HG02678 (cell line): ENCODE results near the gene STARD5.

ENCODE experiments used
- ATAC-seq: cut with Tn5 transposase; IDR thresholded peaks from one replicate; pipeline ENCODE4 v1.9.1; 2021; ENCODE audit warnings: mild to moderate bottlenecking, moderate library complexity; ENCODE audit not compliant: unreplicated experiment

STARD5 gene

GRCh38 chr15:81275711-81276392 lies 48.1 kb downstream of the STARD5 start:
- no peak for ATAC-seq

DNA sequence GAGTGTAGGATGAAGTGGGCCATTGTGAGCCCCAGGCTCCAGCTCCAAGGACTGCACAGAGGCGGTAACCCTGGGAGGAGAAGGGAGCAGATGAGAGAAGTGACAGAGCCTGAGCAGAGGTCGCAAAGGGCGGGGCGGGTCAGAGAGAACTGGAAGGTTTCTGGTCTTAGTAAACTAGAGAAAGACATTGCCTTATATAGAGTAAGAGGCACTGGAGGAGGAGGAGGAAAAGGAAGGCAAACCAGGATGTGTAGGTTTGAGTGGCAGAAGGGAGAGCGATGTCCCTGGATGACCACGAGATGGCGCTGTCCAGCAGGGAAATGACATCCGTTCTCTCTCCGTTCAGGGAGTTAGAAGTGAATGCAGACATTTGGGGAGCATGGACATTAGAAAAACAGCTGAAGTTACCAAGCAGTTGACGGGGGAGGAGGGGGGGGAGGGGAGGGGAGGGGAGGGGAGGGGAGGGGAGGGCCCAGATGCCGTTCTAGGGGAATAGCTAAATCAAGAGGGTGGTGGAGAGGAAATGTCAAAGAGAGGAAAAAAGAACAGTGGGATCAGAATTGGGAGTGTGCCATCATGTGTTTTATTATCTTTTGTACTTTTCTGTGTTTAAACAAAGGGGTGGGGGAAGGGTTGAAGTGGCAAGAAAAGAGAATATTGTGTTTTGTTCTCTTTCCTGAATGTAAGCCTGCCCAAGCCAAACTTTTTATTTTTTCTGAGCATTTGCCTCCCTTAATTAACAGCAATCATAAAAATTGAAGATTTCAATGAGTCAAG lies 48.8 kb downstream of the STARD5 start:
- peak; percentile 89 for ATAC-seq

DNA sequence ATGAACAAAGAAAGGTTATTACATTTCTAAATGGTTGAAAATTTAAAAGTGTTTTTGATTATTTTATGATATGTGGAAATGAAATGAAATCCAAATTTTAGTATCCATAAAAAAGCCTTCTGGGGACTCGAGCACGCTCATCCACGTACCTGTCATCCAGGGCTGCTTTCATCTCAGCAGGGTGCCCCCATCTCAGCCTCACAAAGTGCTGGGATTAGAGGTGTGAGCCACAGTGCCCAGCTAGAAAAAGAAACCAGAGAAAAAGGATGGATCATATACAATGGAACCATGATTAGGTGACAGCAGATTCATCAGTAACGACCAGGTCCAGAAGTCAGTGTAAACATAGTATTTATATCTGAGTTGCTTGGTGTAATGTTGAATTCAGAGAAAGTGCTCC lies 49.7 kb downstream of the STARD5 start:
- no peak for ATAC-seq

- no peak for ATAC-seq
These were observed 50.1 kb downstream of the STARD5 start for GRCh38 chr15:81273855-81274254.

GRCh38 chr15:81273200-81273599 lies 50.7 kb downstream of the STARD5 start:
- ATAC-seq: no peak

- ATAC-seq: no peak
These were observed 51.9 kb downstream of the STARD5 start for GRCh38 chr15:81271761-81272644.

GRCh38 chr15:81270781-81271491 lies 53.0 kb downstream of the STARD5 start:
- no peak for ATAC-seq

DNA sequence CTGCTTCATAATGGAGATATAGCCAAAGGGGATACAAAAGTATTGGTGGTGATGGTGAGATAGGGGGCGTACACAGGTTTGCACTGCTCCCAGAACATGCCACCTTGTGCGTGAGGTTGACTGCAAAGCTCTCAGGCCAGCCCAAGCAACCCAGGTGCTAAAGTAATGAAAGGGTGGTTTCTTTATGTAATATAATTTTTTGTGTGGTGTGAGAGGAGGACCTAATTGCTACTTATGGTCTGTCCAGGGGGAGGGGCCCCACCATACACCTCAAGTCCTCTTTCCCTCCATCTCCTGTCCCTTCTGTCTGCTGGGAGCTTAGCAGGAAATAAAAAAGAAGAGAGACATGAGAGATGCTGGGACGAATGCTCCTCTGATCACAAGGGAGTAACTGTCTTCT lies 53.8 kb downstream of the STARD5 start:
- no peak for ATAC-seq

- ATAC-seq: no peak
These were observed 54.9 kb downstream of the STARD5 start for GRCh38 chr15:81268881-81269601.

DNA sequence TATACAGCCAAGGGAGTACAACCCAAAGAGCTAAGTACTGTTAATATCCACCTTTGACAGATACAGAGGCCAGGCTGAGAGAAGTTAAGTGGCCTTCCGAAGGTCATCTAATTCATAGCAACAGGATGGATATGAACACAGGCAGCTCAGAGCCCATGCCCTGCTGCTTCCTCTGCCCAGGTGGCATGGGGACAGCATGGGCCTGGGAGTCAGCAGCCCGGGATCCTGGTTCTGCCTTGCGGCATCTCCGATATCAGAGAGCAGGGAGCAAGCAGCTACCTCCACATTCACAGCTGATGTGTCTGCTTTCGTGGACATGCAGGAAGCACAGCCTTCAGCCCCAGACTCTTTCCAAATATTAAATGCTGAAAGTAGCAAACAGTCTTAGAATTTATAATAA lies 55.6 kb downstream of the STARD5 start:
- no peak for ATAC-seq

DNA sequence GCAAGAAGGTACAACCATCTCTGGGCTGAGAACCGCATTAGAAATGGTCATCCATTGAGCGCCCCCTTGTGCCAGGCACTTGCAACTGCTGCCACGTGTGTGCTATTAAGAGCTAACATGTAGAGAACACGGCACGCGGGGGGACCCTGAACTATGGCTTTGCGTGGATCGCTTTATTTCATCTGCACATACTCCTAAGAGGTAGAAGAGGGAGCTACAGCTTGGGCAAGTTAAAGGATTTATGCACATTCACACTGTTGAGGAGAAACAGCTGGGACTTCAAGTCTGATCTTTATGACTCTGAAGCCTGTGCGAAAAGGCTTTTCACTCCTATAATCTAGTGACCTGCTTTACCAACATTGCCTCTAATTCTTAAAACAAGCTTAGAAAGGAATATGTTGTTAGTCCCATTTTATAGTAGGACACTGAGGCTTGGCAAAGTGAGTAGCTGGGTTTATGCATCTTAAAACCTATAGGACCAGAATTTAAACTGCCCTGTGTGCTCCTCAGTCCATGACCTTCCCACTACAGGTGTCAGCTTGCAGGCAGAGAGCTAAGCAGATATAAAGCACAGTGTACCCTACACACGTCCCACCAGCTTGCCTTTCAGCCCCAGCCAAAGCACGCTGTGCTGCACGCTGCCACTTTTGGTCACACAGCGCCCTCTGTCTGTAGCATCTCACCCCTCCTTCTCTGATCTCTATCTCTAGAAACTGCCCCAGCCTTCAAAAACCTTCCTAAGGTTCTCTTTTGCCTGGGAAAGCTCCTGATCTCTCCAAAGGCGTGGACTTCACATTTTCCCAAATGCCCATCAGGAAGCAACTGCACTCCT lies 57.8 kb downstream of the STARD5 start:
- ATAC-seq: peak; percentile 80

- ATAC-seq: no peak
These were observed 58.5 kb downstream of the STARD5 start for GRCh38 chr15:81265256-81265943.

GRCh38 chr15:81264072-81264857 lies 59.7 kb downstream of the STARD5 start:
- no peak for ATAC-seq

DNA sequence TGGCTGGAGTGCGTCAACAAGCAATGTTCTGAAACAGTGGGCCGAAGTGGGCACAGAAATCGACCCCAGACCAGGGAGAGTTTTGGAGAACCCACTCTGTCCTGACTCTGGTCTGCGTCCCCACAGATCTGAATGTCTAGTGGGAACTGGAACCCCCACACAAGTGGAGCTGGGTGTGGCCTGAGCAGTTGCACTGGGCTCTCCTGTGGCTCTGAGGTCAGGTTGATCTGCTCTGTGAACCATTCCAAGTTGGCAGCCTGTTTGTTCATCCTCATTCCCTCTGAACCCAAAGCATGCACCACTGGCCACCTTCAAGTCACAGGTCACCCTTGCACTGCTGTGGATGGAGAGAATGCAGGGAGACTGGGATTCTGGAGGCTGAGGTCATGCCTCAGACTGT lies 60.5 kb downstream of the STARD5 start:
- ATAC-seq: no peak

DNA sequence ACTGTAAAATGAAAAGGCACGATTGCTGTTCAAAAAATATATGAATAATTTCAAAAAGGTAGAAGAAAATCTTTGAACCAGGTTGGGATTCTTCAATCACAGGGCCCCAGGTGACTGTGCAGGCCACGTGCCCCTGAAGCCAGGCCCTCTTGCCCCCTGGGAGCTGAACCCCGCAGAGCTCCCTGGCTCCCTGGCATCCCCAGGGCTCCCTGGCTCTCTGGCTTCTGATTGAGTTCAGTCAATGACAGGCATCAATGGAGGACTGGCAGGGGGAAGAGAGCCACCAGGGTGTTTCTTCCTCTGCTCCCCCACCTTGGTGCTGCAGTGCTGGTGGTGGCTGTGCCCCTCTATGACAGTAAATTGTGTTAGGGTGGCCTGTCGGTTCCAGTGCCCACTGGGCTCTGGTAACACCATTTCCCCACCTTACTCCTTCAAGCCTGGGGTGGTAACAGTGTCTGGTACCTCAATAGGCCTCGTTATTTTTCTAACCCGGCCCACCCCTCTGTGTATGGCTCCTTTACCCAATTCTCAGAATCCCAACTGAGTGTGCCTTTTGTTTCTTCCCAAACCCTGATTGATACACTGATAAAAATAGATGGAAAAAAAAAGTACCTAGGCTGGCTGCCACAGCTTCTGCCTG lies 62.6 kb downstream of the STARD5 start:
- no peak for ATAC-seq

GRCh38 chr15:81259760-81260298 lies 64.1 kb downstream of the STARD5 start:
- ATAC-seq: no peak
